Kidney (tissue), 14 donors: Measurements from ENCODE around the gene ANO1. TPM values are rescaled to one million over a fixed set of nuclear protein-coding genes. Genes with fewer than 3 reads are reported as not detected.

ENCODE experiments used
- DNase-seq, 5 donors: peaks; one replicate each; pipeline ENCODE4 v3.0.0-alpha.2; 2013 to 2020
- FAIRE-seq: peaks from 2 replicates; lab custom pipeline; 2012; peaks lifted over from hg19 to GRCh38; lab: Jason Lieb, UNC
- H3K27ac ChIP-seq, 2 donors: one replicate each; pipeline ENCODE4 v1.7.0; 2013; ENCODE audit warnings: low read depth in 2 of 2, low read length in 2 of 2, inconsistent platforms in 1 of 2
- H3K27me3 ChIP-seq: one replicate; pipeline ENCODE4 v1.7.1; 2013; ENCODE audit warnings: low read length, inconsistent platforms; ENCODE audit not compliant: control insufficient read depth, insufficient read depth
- H3K36me3 ChIP-seq, 3 donors: one replicate each; pipeline versions ENCODE4 v1.7.0 to v1.7.1; 2013; ENCODE audit warnings: low read length in 3 of 3, control low read depth in 1 of 3, inconsistent platforms in 1 of 3; ENCODE audit not compliant: insufficient read depth in 3 of 3, control insufficient read depth in 2 of 3
- H3K4me1 ChIP-seq, 3 donors: one replicate each; pipeline versions ENCODE4 v1.7.0 to v1.7.1; 2013; ENCODE audit warnings: low read length in 3 of 3, inconsistent platforms in 1 of 3, low read depth in 1 of 3; ENCODE audit not compliant: control insufficient read depth in 2 of 3, insufficient read depth in 2 of 3
- H3K4me3 ChIP-seq, 3 donors: one replicate each; pipeline versions ENCODE4 v1.7.0 to v1.8.1; 2013; ENCODE audit warnings: low read length in 3 of 3, control low read depth in 1 of 3, inconsistent platforms in 1 of 3
- H3K9ac ChIP-seq, 3 donors: one replicate each; pipeline versions ENCODE4 v1.7.0 to v1.7.1; 2013; ENCODE audit warnings: low read length in 3 of 3, control low read depth in 1 of 3, inconsistent platforms in 1 of 3
- H3K9me3 ChIP-seq, 3 donors: one replicate each; pipeline versions ENCODE4 v1.7.0 to v1.7.1; 2013; ENCODE audit warnings: low read length in 3 of 3, control low read depth in 1 of 3, inconsistent platforms in 1 of 3; ENCODE audit not compliant: control insufficient read depth in 2 of 3, insufficient read depth in 1 of 3
- CTCF ChIP-seq: IDR thresholded peaks from 3 replicates; pipeline ENCODE4 v1.5.1; 2012; ENCODE audit warnings: mild to moderate bottlenecking, moderate library complexity, borderline replicate concordance; ENCODE audit not compliant: insufficient read depth; ENCODE audit errors: extremely low read depth
- intact Hi-C: fragments of 100-400 bp; cut with DNase I; formaldehyde crosslinking; loops from one replicate; pipeline ENCODE4 v1.11.1; 2022
- polyA plus RNA-seq: library from polyadenylated mRNA; stranded (reverse); fragments of 350-450 nt; fragmentation: Illumina TruSeq; extraction: RNeasy Lipid Tissue Mini Kit (QIAGEN cat#74804); gene quantifications from one replicate; pipeline ENCODE4 v1.2.3, GENCODE V29; 2014; ENCODE audit warnings: low read depth, low replicate concordance; ENCODE audit not compliant: insufficient read depth
- total RNA-seq: library from RNA; stranded (reverse); fragmentation: NEBNext Ultra II Directional; extraction: Animal tissue kit (Norgen Biotek cat#: 25700); gene quantifications from one replicate; pipeline ENCODE4 v1.2.1, GENCODE V29; 2021
- donor health status: control.
- donor health status: control.
- donor health status: control.
- donor health status: control.
- donor health status: control.
- donor health status: DM: yes; HTN: yes; CAD: no.
- donor health status: Normal renal cell carcinoma (clear cell type).

ANO1 gene
- total and polyA plus RNA-seq, 2 donors from 2014 or later: 2.0 to 15.1 TPM

DNA sequence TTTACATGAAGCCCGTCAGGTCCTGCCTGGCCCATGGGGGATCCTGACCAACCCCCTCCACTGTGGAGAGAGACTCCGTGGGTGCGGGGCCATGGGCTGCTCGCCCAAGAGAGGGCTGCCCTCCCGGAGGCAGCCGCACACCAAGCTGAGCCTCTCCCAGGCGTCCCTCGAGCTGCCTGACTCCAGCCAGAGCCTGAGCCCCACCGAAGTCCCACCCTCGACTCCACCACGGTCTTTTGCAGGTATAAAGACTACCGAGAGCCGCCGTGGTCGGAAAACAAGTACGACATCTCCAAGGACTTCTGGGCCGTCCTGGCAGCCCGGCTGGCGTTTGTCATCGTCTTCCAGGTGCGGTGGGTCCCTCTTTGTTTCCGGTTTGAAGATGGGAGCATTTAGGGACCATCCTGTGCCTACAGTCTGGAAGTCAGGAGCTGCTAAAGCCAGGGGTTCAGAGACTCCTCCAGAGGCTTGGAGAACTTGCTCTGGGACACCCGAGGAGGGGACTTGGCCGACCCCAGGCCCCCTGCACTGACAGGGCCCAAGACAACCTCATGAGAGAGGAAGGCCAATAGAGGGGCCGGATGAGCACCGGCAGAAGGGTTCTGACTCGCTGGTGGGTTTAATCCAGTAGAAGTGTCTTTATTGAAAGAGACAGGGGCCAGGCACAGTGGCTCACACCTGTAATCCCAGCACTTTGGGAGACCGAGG is 107.4 kb downstream of the ANO1 start:
- Histone ChIP-seq H3K4me3 (no peak overlapping the region), H3K4me1 (no peaks in the 10 kb centered on the region), H3K27ac (no peak overlapping the region), H3K36me3 (no peaks in the 10 kb centered on the region), H3K9ac (no peak overlapping the region), H3K27me3 (no peaks in the 10 kb centered on the region), H3K9me3 (peaks cover 0 to 2% (median 0%) of the 10 kb centered on the region in 3 donors)
- DNase-seq (no peak), FAIRE-seq (no peak)
- intact Hi-C loops: loop anchor here (10.0 kb wide), 1 partner anchor 261 kb away; no protein-coding TSS in a partner anchor
- no peak for TF ChIP-seq CTCF

DNA sequence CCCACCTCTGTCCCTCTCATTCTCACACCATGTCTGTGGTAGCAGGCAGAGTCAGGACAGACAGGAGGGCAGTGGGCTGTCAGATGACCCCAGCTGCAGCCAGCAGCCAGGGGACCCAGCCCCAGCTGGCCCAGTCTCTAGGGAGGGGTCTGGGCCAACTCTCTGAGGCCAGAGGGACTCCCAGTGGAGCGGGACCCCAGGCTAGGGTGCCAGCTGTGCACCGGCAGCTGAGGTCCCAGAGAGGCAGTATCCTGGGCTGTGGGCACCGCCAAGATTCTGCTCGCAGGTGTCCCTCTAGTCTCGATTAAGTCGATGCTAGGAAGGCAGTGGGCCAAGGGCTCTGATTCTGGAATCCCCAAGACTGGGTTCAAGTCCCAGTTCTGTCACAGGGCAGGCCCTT is 108.3 kb downstream of the ANO1 start:
- Histone ChIP-seq H3K9me3 (peaks cover 0 to 2% (median 0%) of the 10 kb centered on the region in 3 donors), H3K4me3 (no peak overlapping the region), H3K9ac (no peak overlapping the region), H3K4me1 (peaks cover 0 to under 1% (median 0%) of the 10 kb centered on the region in 3 donors), H3K36me3 (no peaks in the 10 kb centered on the region), H3K27ac (no peak overlapping the region), H3K27me3 (no peaks in the 10 kb centered on the region)
- FAIRE-seq (no peak), DNase-seq (no peak)
- TF ChIP-seq CTCF: no peak
- intact Hi-C loops: loop anchor here (10.0 kb wide), 1 partner anchor 262 kb away; no protein-coding TSS in a partner anchor

DNA sequence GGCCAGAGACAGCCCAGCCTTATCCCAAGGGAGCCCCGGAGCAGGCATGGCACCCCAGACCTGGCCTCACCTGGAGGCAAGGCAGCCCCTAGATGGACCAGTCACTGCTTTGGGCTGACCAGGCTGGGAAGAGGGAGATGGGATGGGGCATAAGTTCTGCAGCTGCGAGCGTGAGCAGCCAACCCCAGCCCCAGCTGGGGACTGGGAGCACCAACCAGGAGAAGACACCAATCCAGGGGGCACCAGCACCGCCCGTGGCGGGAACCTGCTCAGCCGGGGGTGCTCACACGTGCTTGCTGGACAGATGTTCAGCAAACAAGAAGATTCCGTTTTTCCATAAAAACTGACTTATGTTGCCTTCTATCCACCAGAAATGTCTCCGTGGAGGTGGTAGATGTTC is 108.8 kb downstream of the ANO1 start:
- Histone ChIP-seq H3K36me3 (no peaks in the 10 kb centered on the region), H3K4me3 (no peak overlapping the region), H3K9ac (no peak overlapping the region), H3K27ac (no peak overlapping the region), H3K9me3 (peaks cover 0 to 2% (median 0%) of the 10 kb centered on the region in 3 donors), H3K4me1 (peaks cover 0 to 2% (median 0%) of the 10 kb centered on the region in 3 donors), H3K27me3 (no peaks in the 10 kb centered on the region)
- DNase-seq: no peak
- no peak for FAIRE-seq
- no peak for TF ChIP-seq CTCF
- intact Hi-C loops: loop anchor here (10.0 kb wide), 1 partner anchor 262 kb away; no protein-coding TSS in a partner anchor
